ENCODE data around the gene EPHB1.

Gene EPHB1

DNA sequence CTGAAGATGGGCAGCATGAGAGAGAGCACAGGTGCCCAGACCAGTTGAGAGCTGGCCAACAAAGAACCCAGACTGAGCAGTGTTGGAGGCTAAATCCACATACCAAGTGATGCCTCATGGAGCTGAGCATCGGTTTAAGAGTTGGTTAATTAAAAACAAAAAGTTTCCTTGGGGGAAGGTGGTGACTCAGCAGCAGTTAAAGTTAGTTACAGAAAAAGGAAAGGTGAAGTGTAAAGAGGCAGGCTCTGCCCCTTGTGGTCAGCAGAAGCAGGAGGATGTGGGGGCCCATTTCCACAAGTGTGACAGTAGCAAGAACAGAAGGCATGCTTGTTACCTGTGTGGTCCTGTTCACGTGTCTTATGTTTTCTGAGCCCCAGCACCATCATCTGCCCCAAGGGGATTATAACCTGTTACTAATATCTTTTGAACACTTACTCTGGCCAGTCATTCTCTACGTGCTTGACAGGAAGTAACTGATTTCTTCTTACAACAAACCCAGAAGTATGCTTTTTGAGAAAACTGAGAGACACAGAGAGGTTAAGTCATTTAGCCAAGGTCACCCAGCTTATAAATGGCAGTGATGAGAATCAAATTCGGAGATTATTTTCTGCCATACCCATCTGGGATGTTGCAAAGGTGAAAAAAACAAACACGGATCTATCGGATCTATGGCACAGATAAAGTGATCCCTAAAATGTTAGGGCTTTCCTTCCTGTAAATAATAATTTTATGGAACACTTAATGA is 91.0 kb downstream of the EPHB1 start:
- no peak for DNase-seq

DNA sequence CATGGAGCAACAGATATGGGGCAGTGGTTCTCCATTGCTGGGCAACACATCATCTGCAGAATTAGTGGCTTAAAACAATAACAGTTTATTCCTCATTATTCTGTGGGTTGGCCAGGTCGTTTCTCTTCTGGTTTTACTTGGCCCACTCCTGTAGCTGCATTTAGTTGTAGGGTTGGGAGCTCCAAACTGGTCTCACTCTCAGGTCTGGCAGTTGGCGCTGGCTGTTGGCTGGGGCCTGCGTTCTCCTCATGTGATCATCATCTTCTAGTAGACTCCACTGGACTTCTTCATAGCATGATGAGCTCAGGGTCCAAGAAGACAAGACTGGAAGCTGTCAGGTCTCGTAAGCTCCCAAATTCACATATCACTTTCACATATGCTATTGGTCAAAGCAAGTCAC is 91.9 kb downstream of the EPHB1 start:
- no peak for DNase-seq

DNA sequence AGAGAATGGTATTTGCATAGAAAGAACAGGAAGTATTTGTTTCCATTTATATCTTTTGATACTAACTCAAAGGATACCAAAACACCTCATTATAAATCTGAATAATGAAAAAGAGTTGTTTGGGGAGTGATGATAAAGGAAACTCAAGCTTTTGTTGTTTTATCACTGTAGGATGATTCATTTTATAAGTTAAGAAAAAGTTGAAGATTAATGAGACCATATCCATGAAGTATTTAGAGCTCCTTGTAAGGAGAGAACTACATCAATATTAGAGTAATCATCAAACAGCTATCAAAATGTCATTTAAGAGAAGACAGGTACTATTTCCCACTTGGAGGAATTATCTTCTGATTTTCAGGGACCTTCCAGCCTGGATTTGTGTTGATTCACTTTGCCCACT is 92.5 kb downstream of the EPHB1 start:
- no peak for DNase-seq

DNA sequence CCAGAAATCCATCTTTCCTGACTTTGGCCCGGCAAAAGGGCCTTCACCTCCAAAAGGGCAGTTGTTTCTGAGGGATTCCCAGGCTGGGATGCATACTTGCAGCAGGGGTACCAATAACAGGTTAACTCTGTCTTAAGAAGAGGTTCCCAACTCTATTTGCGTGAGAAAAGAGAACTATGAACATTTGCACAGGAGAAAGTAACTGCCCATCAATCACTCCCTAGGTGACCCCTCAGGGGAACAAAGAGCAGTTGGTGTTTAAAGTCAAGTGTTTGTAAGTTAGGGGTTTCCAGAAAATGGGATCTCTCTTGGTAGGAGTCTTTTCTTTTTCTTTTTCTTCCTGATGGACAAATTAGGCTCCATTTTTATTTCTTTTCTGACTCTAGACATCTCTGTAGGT is 97.3 kb downstream of the EPHB1 start:
- no peak for DNase-seq

DNA sequence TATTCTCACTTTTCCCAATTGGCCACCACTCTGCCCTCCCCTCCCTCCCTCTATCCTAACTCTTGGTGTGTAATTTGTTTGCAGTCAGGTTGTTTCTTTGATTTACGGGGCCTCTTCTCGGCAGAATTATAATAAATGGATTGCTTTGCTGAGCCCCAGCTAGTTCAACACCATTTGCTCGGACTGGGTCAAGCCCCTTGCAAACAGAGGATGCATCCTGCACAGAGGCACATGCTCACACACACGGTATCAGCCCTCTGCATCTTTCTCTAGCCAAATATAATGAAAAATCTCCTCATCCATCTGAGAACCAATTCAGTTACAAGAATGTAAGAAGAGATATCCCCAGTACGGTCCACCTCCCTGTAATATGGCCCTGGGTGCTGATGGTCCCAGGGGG is 97.7 kb downstream of the EPHB1 start:
- no peak for DNase-seq

DNA sequence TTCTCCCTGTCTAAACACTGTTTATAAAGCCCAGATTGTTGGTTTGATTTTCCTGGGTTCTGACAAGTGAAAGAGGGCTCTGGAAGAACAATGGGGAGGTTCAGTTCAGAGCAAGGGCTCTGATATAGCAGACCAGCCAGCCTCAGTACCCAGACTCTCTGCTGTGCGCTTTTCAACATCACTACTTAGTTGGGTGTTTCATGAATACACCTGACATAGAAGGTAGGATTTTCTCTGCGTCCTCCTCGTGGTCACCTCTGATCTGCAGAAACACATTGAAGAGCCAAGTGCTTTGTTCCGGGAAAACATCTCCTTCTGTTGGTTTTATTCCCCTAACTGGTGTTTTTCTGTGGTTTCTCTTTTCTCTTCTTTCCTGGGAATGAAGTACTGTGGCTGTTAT is 99.5 kb downstream of the EPHB1 start:
- no peak for DNase-seq

DNA sequence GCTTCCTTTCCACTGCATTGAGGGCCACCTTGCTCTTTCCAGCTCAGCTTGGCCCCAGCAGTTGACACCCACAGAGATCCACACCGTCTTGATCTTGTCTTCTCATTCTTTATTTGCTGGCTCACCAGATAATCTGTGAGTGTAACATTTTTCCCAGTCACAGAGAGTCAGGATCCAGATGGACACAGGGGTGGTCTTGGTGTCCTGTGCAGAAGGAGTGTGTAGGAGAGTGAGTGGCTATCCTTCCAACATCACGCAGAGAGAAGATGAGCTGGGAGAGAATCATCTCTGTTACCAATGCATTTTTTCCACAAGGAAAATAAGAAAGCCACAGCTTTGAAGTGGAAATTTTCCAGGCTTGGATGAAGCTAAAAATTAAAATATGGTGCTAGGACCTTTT is 100.1 kb downstream of the EPHB1 start:
- no peak for DNase-seq

DNA sequence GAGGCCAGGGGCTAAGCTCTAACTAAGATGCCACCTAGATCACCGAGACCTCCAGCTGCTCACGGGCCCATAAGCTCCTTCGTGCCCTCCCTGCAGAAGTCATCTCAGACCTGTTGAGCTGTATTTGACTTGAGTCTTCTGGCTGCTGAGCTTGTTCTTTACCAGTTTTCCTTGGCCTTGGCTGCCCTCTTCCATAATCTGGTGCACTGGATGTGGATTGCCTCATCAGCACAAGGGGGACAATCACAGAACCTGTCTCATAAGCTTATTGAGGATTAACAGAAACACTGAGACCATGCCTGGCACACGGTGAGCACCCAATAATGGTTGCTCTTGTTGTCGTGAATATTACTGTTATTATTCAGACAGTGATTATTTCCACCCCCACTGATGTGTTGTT is 101.1 kb downstream of the EPHB1 start:
- DNase-seq: no peak

DNA sequence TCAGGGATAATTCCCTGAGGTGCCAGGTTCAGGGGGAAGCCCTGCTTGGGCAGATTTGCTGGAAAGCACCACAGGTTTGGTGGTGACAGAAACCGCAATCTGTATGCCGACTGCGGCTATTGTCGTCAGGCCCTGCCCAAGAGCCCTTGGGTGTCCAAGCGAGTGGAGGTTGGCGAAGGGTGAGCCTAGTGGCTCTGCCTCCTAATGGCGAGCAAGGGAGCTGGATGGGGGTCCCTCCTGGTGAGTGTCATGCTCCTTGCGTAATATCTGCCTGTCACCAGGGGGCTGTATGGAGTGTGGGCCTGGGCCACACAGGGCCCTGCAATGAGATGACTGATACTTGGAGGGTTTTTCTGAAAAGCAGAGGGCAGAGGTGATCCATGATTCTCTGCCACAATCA is 101.6 kb downstream of the EPHB1 start:
- DNase-seq: no peak

DNA sequence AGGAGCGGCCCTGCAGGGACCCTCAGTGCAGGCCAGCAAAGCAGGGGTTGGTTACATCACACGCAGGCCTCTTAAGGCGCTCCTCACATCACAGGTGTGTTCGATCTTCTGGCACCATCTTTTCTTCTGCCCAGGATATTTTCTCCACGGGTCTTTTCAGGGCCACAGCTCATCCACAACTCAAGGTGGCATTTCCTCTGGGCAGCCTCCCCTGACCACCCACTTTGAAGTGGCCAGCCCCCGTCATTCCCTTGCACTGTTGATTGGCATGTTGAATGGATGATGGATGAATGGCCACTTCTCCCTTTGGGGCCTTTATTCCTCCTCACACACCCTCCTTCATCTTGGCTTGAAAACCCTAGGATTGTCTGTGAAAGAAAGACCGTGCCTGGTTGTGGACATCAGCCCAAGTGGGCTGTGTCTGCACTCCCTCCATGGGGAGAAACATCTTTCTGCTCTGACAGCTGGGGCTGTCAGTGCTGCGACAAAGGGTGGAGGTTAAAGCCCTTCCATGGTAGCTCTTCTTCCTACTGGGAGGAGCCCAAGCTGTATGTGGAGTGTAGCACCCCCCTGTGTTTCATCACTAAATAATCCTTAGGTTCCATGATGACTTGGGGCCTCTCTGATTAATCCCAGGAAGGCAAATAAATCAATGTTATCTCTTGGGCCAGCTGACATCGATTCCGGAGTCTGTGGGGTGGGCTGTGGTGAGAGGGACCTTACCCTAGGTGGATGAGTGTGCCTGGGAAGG is 102.5 kb downstream of the EPHB1 start:
- DNase-seq: no peak

DNA sequence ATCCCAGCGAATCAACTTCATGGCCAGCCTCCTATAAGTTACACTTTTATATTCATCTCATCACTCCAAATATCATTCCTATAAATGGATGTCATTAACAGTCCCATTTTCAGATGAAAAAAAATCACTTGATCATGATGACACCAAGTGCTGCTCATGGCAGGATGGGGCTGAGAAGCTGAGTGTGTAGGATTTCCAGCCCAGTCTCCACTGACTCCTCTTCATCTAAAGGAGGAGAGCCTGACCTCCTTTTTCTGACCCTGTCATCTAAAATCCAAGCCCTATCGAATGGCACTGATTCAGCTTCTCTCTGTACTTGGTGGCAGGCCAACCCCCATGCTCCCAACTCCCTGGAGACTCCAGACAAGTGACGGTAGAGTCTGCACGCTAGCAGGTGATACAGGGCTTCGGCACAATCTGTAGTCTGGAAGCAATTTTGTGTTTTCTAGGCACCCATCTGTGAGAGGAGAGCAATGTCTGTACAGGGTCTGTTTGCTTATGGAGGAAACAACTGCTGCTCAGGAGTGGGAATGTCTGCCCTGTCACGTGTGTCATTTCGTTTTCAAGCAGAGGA is 103.2 kb downstream of the EPHB1 start:
- DNase-seq: no peak

DNA sequence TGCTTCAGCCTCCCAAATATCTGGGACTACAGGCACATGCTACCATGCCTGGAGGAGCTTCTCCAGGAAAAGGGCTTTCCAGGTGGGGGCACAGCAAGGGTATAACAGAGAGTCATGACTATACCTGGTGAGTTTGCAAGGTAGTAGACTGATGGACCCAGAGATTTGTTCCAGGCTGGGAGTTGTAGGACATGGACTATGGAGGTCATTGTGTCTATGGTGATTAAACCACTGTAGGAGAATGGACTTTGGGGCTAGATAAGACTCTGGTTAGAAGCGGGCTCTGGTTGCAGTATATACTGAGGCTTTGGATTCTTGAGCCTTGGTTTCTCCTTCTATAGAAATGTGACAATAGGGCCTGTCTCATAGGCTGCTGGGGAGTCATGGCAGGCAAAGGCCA is 104.7 kb downstream of the EPHB1 start:
- DNase-seq: no peak

DNA sequence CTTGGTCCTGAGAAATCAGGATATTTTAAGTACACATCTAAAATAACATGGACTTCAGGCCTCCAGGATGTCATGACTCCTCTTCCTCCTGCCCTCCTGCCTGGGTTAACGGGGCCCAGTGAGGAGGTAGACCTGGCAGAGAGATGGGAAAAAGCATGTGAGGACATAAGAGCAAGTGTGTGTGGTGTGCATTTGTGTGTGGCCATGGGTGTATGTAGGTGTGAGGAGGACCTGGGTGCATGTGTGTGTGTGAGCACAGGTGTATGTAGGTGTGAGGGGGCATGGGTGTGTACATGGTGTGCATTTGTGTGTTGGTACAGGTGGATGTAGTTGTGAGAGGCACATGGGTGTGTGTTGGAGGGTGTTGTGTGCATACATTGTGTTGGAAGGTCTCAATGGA is 105.4 kb downstream of the EPHB1 start:
- DNase-seq: no peak

DNA sequence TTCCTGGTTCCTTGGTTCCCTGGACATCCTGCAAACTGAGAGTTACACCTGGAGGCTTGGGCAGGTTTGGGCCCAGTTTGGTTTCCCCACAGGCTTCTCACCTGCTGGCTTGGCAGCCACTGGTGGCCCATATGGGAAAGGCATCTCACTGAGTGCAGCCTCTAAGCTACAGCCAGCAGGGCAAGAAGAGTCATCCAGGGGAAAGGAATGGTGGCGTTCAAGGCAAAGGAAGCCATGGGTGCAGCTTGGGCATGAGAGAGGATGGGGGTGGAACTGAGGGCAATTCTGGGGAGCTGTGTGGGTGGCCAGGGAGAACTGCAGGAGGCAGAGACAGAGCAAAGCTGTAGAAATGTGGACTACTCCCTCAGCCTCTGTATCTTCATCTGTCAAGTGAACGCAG is 106.4 kb downstream of the EPHB1 start:
- DNase-seq: no peak

DNA sequence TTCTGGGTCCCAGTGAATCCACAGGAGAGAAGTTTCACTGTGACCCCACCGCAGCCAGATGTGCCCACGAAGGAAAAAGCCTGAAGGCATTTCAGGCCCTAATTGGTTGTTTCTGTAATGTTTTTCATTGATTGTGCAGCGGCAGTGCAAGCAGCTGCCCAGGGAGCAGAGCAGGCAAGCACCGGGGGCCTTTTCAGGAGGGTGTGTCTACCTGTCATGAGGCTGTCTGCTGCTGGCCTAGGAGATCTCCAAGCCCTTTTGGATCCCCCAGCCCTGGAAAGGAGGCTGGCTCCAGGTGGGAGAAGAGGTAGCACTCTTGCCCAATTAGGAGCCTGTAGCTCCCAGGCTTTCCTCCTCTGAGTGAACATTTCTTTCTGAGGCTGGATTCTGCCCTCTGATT is 108.8 kb downstream of the EPHB1 start:
- DNase-seq: no peak

DNA sequence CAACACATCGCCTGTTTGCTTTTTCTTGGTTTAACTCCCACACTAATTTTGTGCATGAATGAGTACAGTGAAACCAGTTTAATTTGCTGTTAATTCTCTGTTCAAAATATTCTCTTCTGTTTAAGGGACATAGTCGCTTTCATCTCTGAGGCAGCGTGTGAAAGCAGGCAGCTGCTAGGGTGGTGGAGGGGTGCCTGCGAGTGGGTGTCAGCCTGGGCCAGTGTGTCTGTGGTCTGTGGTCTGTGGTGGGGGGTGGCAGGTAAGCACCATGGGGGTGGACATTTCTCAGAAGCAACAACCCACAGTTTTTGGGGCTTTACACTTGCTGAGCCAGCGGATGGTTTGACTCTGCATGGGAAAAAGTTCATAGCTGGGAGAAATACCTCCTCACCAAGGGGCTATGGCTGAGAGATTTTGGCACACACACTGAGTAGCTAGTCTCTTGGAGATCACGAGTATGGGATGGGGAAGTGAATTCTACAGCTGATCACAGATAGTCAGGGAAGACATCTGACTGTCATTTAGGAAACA is 109.2 kb downstream of the EPHB1 start:
- DNase-seq: no peak

DNA sequence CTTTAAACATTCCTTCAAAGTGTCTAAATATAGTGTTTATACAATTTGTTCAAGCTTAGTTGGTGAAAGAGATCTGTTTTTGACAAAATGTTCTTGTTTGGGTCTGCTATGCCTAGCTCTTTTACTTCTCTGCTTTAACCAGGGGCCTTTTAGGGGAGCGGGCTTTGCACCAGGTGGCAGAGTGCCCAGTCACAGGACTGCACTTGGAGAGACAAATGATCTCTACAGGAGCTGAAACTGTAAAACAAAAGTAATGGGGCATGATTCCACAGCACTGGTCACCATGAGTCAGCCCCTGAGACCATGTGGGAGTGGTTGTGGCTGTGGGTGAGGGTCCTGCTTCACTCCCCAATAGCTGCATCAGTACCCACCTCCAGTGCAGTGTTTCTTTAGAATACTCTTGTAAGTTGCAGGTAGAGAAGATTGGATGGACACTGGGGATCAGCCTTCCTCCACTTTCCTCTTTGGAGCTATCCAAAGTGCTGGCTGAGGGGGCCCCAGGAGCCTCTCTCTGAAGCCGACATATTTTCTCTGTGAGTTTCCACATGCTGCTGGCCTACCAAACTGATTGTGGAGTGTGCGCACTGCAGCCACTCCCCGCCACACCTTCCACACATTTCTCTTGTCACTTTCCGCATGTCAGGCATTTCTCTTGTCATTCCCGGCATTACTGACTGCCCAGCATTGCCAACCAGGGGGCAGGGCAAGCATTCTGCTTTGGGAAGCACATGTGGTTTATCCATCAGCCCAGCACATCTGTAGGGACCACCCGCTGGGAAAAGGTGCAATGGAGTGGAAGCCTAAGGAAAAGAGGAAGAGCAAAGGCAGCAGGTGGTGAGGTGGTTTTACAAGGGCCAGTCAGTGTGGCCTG is 110.0 kb downstream of the EPHB1 start:
- no peak for DNase-seq

DNA sequence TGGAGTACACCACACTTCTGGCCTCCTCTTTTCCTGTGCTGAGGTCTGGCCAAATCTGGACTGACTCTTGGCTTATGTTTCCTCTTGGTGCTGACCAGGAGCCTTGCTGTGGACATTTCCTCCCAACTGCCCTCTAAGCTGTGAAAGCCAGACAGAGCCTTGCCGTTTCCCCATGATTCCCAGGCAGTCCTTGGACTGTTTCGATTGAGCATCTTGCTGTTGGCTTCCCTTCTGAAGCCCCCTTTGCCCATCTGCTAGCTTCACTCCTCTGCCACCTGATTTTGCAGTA is 110.5 kb downstream of the EPHB1 start:
- DNase-seq: no peak

DNA sequence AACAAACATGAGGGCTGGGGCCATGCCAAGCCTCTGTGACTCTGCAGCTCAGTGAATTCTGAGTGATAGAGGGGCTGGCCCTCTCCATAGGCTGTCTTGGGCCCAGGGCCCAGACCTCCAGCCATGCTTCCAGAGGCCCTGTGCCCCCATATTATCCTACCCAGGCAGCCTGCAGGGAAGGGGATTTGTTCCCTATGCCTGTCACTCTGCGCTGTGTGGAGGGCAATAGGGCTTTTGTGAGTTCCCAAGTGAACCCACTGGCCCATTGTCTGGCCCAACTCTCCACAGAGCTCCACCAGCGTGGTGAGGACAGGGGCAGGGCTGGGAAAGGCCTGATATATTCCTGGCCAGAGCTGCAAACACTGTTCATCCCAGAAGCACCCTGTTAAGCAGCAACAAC is 113.2 kb downstream of the EPHB1 start:
- DNase-seq: no peak

DNA sequence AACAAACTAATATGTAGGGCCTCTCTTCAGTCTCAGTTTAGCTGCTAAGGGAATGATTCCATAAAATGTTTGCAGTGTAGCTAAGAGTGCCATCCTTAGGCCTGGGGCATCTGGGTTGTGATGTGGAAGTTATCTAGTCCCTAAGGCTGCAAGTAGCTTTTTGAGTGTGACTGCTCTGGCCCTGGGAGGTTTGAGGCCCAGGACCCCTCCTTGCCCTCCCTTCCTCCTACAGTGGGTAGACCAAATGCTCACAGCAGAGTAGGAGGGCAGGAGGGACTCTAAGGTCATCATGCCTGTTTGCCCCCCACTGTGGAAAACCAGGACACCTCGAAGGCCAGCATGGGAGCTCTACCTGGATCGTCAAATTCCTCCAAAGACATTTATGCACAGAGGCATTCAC is 115.0 kb downstream of the EPHB1 start:
- no peak for DNase-seq

DNA sequence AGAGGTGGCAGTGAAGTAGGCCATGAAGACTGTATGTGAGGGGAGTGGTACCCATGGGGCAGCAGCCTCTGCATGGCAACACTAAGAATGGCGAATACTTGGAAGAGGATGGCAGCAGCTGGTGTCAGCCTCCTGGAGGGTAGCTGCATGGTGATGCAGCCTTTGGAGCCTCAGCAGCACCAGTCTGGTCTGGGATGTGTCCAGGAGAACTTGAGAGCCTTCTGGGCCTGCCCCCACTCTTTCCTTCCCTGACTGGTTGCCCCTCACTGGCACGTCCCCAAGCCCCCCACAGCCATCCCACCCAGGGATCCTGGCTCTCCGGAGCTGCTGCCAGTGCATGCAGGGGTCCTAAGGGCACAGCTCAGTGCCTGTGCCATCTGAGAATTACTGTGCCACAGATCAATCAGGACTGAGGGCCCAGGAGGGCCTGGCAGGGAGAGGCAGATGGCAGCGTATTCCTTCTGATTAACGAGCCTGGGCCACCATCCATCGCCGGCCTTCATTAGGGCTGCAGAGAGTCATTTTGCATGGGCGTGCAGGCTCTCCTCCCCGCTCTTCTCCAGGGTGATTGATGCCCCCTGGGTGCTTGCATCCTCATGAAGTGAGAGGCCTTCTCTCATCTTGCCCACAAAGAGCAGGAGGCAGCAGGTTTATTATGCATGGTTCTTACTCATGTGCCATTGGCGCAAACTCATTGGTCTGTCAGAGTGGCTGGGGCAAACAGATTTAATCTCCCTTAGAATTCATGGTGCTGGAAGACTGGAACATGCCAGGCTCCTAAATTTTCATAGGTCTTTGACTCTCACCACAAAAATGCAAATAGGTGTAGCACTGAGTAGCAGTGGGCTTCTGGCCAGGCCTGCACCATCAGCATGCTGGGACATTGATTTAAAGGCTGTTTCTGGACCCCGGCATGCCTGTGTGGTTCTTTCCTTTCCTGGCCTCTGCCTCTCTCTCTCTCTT is 116.8 kb downstream of the EPHB1 start:
- no peak for DNase-seq

DNA sequence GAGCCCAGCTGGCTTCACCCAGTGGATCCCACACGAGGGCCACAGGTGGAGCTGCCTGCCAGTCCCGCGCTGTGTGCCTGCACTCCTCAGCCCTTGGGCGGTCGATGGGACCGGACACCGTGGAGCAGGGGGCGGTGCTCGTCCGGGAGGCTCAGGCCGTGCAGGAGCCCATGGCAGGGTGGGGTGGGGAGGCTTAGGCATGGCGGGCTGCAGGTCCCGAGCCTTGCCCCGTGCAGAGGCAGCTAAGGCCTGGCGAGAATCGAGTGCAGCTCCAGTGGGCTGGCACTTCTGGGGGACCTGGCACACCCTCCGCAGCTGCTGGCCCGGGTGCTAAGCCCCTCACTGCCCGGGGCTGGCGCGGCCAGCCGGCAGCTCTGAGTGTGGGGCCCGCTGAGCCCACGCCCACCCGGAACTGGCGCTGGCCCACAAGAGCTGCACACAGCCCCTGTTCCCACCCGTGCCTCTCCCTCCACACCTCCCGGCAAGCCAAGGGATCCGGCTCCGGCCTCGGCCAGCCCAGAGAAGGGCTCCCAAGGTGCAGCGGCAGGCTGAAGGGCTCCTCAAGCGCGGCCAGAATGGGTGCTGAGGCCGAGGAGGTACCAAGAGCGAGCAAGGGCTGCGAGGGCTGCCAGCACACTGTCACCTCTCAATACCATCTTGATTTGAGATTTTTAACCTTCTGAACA is 121.4 kb downstream of the EPHB1 start:
- no peak for DNase-seq
